Endothelial cell of umbilical vein (primary cell): ENCODE data around the gene ZNF326. TPM values are rescaled to one million over a fixed set of nuclear protein-coding genes. Genes with fewer than 3 reads are reported as not detected.

Experiments
- BruUV-seq: library from RNA; stranded (reverse); fragments of 400-500 nt; replicated peaks from 2 replicates; lab custom pipeline; 2021; lab: Mats Ljungman, UMichigan
- CTCF ChIA-PET: fragments of 300-600, 350-600 bp; sonication (Branson Sonifier 250); formaldehyde crosslinking; loops from one replicate; lab custom pipeline; 2021; ENCODE audit warnings: antibody characterized with exemption, inconsistent platforms; lab: Charles Lee
- POLR2A ChIA-PET: fragments of 300-600, 350-600 bp; sonication (Branson Sonifier 250); formaldehyde crosslinking; loops from one replicate; lab custom pipeline; 2021; ENCODE audit warnings: antibody characterized with exemption, inconsistent platforms; lab: Charles Lee
- DNase-seq: peaks from one replicate; pipeline ENCODE4 v3.0.0-alpha.2; 2011; ENCODE audit warnings: low read depth, low spot score
- FAIRE-seq: peaks from 2 replicates; lab custom pipeline; 2011; peaks lifted over from hg19 to GRCh38; lab: Jason Lieb, UNC
- H2AFZ ChIP-seq: 2 replicates; pipeline ENCODE4 v1.6.0; 2012; ENCODE audit warnings: low read depth, low read length, control low read depth, inconsistent platforms
- H3K27ac ChIP-seq: 2 replicates; pipeline ENCODE4 v1.5.1; 2011; ENCODE audit warnings: low read depth, mild to moderate bottlenecking, control low read depth, low read length, moderate library complexity; ENCODE audit not compliant: insufficient read depth
- H3K27me3 ChIP-seq, 2 experiments: 2 replicates each; pipeline versions ENCODE4 v1.6.0 to v1.6.1; 2011; ENCODE audit warnings: low read length in 2 of 2, mixed read lengths in 1 of 2; ENCODE audit not compliant: control insufficient read depth in 2 of 2, insufficient read depth in 2 of 2
- H3K36me3 ChIP-seq, 2 experiments: 2 replicates in 1 of 2; 3 replicates in 1 of 2; pipeline ENCODE4 v1.5.1; 2011; ENCODE audit warnings: low read length in 2 of 2, mild to moderate bottlenecking in 1 of 2, moderate library complexity in 1 of 2; ENCODE audit not compliant: control insufficient read depth in 2 of 2, insufficient read depth in 2 of 2; ENCODE audit errors: extremely low read depth in 1 of 2
- H3K4me1 ChIP-seq: 3 replicates; pipeline ENCODE4 v1.5.1; 2011; ENCODE audit warnings: mild to moderate bottlenecking, low read length; ENCODE audit not compliant: control insufficient read depth, insufficient read depth; ENCODE audit errors: extremely low read depth
- H3K4me2 ChIP-seq: 2 replicates; pipeline ENCODE4 v1.6.1; 2011; ENCODE audit warnings: low read length, control low read depth, mixed read lengths; ENCODE audit not compliant: insufficient read depth
- H3K4me3 ChIP-seq, 3 experiments: fragments of 200-600 bp in 1 of 3; sonication (generic), shearing (Covaris generic) in 1 of 3; replicated peaks in 1 of 3; 2 replicates each; pipeline ENCODE4 v1.5.1; 2011 to 2016; ENCODE audit warnings: control low read depth in 3 of 3, low read length in 3 of 3, mild to moderate bottlenecking in 2 of 3, inconsistent platforms in 1 of 3, low read depth in 1 of 3, moderate library complexity in 1 of 3; ENCODE audit not compliant: insufficient read depth in 1 of 3
- H3K79me2 ChIP-seq: 2 replicates; pipeline ENCODE4 v1.6.0; 2012; ENCODE audit warnings: low read length, inconsistent platforms; ENCODE audit not compliant: control insufficient read depth, insufficient read depth
- H3K9ac ChIP-seq: replicated peaks from 2 replicates; pipeline ENCODE3; 2011; ENCODE audit warnings: low read length, control low read depth; ENCODE audit not compliant: insufficient read depth; ENCODE audit errors: extremely low read depth
- H3K9me1 ChIP-seq: replicated peaks from 3 replicates; pipeline ENCODE4 v1.6.0; 2011; ENCODE audit warnings: mild to moderate bottlenecking, low read length; ENCODE audit not compliant: control insufficient read depth, insufficient read depth; ENCODE audit errors: extremely low read depth
- H3K9me3 ChIP-seq: replicated peaks from 2 replicates; pipeline ENCODE4 v1.5.1; 2012; ENCODE audit warnings: low read length, inconsistent platforms; ENCODE audit not compliant: control insufficient read depth, insufficient read depth
- H4K20me1 ChIP-seq: replicated peaks from 2 replicates; pipeline ENCODE3; 2011; ENCODE audit warnings: mild to moderate bottlenecking, low read length; ENCODE audit not compliant: control insufficient read depth, insufficient read depth; ENCODE audit errors: extremely low read depth
- CTCF ChIP-seq, 2 donors: IDR thresholded peaks; 1 replicate in 1 of 2; 2 replicates in 1 of 2; pipeline ENCODE4 v1.5.1; 2011; ENCODE audit warnings: low read length in 2 of 2, mild to moderate bottlenecking in 2 of 2, moderate library complexity in 2 of 2, control low read depth in 1 of 2, inconsistent platforms in 1 of 2, low read depth in 1 of 2; ENCODE audit not compliant: insufficient read depth in 1 of 2; ENCODE audit errors: extremely low read depth in 1 of 2
- EZH2 ChIP-seq: IDR thresholded peaks from 2 replicates; pipeline ENCODE4 v1.6.1; 2012; ENCODE audit warnings: borderline replicate concordance, low read depth, mild to moderate bottlenecking, moderate library complexity, low read length, inconsistent platforms; ENCODE audit not compliant: severe bottlenecking
- FOS ChIP-seq: IDR thresholded peaks from 2 replicates; pipeline ENCODE4 v1.6.1; 2011; ENCODE audit warnings: mild to moderate bottlenecking, low read length, moderate library complexity, borderline replicate concordance; ENCODE audit not compliant: insufficient read depth
- GATA2 ChIP-seq: IDR thresholded peaks from 2 replicates; pipeline ENCODE4 v1.7.0; 2011; ENCODE audit warnings: low read depth, mild to moderate bottlenecking, moderate library complexity, mixed read lengths, low read length; ENCODE audit not compliant: insufficient read length, insufficient read depth
- JUN ChIP-seq: IDR thresholded peaks from 2 replicates; pipeline ENCODE4 v1.6.1; 2011; ENCODE audit warnings: borderline replicate concordance, low read depth; ENCODE audit not compliant: insufficient read length, insufficient read depth
- MAX ChIP-seq: IDR thresholded peaks from 2 replicates; pipeline ENCODE4 v1.6.1; 2011; ENCODE audit not compliant: insufficient read depth, insufficient read length
- MYC ChIP-seq: IDR thresholded peaks from one replicate; pipeline ENCODE4 v1.6.1; 2011; ENCODE audit warnings: mild to moderate bottlenecking, low read depth, low read length
- POLR2A ChIP-seq: IDR thresholded peaks from 2 replicates; pipeline ENCODE4 v1.6.1; 2012; ENCODE audit warnings: low read depth, mild to moderate bottlenecking, control low read depth, low read length
- POLR2AphosphoS5 ChIP-seq: IDR thresholded peaks from 2 replicates; pipeline ENCODE4 v1.6.1; 2012; ENCODE audit warnings: low read depth, mild to moderate bottlenecking, control low read depth, low read length, moderate library complexity; ENCODE audit not compliant: insufficient read depth
- dilution Hi-C: fragments of 300-500 bp; cut with MboI; formaldehyde crosslinking; loops from one replicate; pipeline ENCODE4 v1.15.0; 2019; ENCODE audit warnings: low sequenced_read_pairs; ENCODE audit not compliant: extremely low pct_ligation_motif_present
- intact Hi-C: fragments of 100-400 bp; cut with micrococcal nuclease; formaldehyde crosslinking; loops from one replicate; pipeline ENCODE4 v1.10.0; 2022
- polyA plus RNA-seq, 4 experiments: library from polyadenylated mRNA; depleted of rRNA in 3 of 4; stranded (reverse) in 3 of 4; unstranded in 1 of 4; fragments of >200 nt; gene quantifications; 2 replicates each; pipeline versions ENCODE4 v1.2.1 to v1.2.3, GENCODE V29; 2011 to 2012; ENCODE audit warnings: missing spikeins in 1 of 4
- total RNA-seq: library from RNA; stranded (reverse); gene quantifications from 2 replicates; pipeline ENCODE4 v1.2.3, GENCODE V29; 2021

The ZNF326 gene
- total and polyA plus RNA-seq, 2 donors (not counting 3 experiments of a cell fraction or from before 2014, with no cell fraction given): 13.1 to 29.9 TPM

GRCh38 chr1:89958851-89959654, 35.9 kb upstream of the ZNF326 start:
- Histone ChIP-seq H3K4me3 (no peak overlapping the region), H3K9me1 (no peaks in the 10 kb centered on the region), H3K79me2 (no peaks in the 10 kb centered on the region), H4K20me1 (no peaks in the 10 kb centered on the region), H3K36me3 (no peaks in the 10 kb centered on the region), H3K4me2 (no peak overlapping the region), H2AFZ (no peak overlapping the region), H3K27me3 (no peaks in the 10 kb centered on the region), H3K9me3 (no peaks in the 10 kb centered on the region), H3K9ac (no peak overlapping the region), H3K27ac (no peak overlapping the region), H3K4me1 (peaks cover 8% of the 10 kb centered on the region)
- no TSS peak for BruUV-seq
- no peak for DNase-seq
- dilution Hi-C loops (no loop called here), intact Hi-C loops (no loop called here)
- ChIA-PET CTCF (no interaction called here), POLR2A (no interaction called here)
- FAIRE-seq: no peak
- no peak for TF ChIP-seq POLR2A
- no peak for TF ChIP-seq MAX
- TF ChIP-seq FOS: no peak

GRCh38 chr1:89959719-89960118, 35.2 kb upstream of the ZNF326 start:
- DNase-seq (no peak), FAIRE-seq (no peak)
- dilution Hi-C loops (no loop called here), intact Hi-C loops (no loop called here)
- no peaks in the 10 kb centered on the region for H3K36me3 ChIP-seq
- H4K20me1 ChIP-seq: no peaks in the 10 kb centered on the region
- TF ChIP-seq POLR2A (no peak), POLR2AphosphoS5 (no peak), JUN (no peak), MAX (no peak), CTCF (IDR thresholded peaks at IDR 0.05; ENCODE audit: extremely low read depth in 1 of 2, insufficient read depth in 1 of 2, low read depth in 1 of 2, low read length in 2 of 2) (no peak), FOS (no peak), MYC (no peak), EZH2 (no peak), GATA2 (no peak)
- H3K9me1 ChIP-seq: no peaks in the 10 kb centered on the region
- ChIA-PET CTCF (no interaction called here), POLR2A (no interaction called here)
- H3K4me3 ChIP-seq: no peak overlapping the region
- no peak overlapping the region for H3K27ac ChIP-seq
- H3K79me2 ChIP-seq: no peaks in the 10 kb centered on the region
- H3K4me1 ChIP-seq: peaks cover 6% of the 10 kb centered on the region
- H2AFZ ChIP-seq: no peak overlapping the region
- no peaks in the 10 kb centered on the region for H3K9me3 ChIP-seq
- H3K27me3 ChIP-seq: no peaks in the 10 kb centered on the region
- H3K9ac ChIP-seq: no peak overlapping the region
- H3K4me2 ChIP-seq: no peak overlapping the region
- BruUV-seq: no TSS peak
